HG03097 (cell line): ENCODE data around the gene CHCHD6.

Experiments used
- ATAC-seq: cut with Tn5 transposase; IDR thresholded peaks from one replicate; pipeline ENCODE4 v1.9.1; 2021; ENCODE audit not compliant: unreplicated experiment, low FRiP score

Gene CHCHD6

DNA sequence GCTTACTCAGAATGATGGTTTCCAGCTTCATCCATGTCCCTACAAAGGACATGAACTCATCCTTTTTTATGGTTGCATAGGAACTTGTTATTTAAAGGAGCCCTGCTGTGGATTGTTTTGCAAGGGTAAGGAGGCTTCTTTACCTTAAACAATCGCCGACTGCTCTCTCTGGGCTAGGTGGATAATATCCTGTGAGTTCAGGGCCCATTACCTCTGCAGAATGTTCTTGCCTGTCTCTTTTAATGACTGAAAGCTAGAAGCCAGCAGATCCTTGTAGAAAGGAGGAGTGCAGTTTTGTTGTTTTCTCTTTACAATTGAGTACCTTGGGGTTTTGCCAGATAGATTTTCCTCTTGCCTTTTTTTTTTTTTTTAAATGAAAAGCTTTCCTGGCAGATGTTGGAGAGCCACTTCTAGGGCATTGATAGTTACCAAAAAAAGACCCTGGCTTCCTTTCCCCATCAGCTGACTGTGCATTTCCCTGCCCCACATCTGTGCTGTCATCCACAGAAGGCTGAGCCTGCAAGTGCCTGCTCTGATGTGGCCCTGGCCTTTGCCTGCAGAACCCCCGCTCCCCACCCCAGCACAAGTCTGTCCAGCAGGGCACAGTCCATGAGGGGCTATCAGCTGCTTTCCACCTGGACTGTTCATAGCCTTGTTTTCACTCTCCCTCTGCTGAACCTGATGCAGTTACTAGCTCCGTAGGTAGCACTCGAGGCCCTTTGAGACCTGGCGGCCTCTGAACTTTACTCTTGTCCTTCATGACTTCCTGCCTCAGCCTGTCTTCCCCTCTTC is 113.1 kb downstream of the CHCHD6 start:
- no peak for ATAC-seq

DNA sequence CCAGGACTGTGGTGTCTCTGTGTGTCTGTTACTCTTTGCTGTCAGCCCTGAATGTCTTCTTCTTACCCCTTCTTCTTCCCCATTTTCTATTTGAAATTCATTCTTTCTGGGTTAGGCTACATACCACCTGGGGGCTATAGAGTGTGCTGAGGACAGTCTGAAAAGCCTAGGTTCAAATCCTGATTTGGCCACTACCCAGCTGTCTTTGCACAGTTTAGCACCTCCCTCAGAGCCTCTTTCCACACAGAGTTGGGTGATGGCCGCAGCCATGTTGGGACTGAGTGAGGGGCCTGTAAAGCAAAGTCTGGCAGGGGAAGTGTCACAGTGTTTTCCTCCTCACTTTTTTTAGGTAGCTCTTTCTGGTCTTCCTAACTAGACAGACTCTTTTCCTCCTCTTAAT is 113.7 kb downstream of the CHCHD6 start:
- no peak for ATAC-seq

- ATAC-seq = no peak
Observed at GRCh38 chr3:126818400-126819095, 114.5 kb downstream of the CHCHD6 start.

DNA sequence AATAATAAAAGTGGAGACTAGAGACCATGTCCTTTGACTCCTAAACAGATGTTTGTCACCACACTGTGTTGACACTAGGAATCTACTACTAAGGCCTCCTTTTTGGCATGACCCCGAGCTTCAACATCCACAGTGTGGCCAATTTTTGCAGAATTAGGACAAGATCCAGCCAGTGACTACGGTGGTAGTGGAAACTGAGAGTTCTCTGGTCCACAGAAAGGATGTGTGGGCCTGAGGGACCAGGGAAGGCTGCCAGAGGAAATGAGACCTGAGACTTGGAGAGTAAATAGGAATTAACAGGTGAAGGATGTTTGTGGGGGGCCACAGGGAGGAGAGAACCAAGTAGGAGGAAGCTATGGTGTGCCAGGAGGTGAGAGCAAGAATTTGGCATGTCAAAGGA is 122.7 kb downstream of the CHCHD6 start:
- ATAC-seq = no peak

- ATAC-seq = no peak
Observed at GRCh38 chr3:126827121-126827520, 123.1 kb downstream of the CHCHD6 start.

DNA sequence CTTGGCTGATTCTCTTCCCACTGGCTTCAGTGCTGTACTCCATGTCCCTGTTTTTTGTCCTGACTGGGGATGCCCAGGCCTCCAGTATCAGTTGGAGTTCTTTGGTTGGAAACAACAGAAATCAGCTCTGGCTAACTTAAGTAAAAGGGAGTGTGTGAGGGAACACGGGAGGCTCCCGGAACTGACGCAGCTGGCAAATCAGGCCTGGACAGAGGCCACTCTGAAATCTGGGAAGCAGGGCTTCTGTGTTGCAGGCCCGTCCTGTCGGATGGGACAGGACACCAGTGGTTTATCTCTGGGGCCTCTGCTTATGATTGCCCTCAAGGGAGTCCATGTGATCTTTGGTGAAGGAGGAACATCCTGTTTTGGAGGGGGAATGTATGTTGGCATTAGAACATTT is 124.3 kb downstream of the CHCHD6 start:
- no peak for ATAC-seq

DNA sequence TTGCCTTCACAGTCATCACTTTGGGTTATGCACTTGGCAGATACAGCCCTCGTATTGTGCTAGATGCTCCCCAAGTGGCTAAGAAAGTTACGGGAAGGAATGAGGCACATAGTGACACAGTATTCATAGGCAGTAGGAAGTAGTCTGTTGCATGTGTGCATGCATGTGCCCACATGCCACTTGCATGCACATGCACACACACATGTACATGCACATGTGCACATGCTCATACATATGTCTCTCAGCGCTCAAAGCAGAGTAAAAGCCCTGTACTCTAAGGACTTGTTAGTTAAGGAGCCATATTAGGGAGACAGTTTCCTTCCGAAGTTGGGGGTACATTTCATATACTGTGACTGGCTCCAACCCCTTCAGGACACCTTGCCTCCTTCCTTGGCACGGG is 128.9 kb downstream of the CHCHD6 start:
- no peak for ATAC-seq

GRCh38 chr3:126834596-126835471 is 130.8 kb downstream of the CHCHD6 start:
- no peak for ATAC-seq

DNA sequence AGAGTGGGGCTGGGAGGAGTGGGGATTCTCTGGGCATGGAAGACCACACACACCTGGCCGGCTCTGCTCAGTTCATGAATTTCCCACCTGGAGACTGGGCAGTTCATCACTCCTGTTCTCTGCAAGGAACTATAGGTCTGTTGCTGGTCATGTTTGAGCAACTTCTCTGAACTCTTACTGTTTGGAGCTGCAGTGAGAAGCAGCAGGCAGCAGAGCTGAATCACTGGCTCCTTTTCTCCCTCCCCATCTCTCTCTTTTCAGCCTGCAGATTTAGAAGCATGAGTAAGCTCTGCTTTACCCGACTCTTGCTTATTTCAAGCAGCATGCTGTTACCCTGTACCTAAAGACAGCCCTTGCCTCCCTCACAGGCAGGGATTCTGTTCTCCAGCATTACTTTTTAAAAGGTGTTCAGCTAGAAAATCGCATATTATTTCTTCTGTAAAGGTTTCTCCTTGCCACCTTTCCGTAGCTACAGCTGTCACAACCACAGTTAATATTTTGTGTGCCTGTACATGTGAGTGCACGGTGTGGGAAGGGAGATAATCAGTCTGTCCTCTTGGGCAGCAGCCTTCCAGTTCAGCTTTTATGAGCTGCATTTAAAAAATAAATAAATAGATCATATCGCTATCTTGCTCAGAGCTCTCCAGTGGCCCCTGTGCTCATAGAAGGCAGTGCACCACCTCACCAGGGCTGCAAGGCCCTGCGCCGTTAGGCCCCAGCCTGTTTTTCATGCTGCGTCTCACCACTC is 131.6 kb downstream of the CHCHD6 start:
- ATAC-seq = no peak

DNA sequence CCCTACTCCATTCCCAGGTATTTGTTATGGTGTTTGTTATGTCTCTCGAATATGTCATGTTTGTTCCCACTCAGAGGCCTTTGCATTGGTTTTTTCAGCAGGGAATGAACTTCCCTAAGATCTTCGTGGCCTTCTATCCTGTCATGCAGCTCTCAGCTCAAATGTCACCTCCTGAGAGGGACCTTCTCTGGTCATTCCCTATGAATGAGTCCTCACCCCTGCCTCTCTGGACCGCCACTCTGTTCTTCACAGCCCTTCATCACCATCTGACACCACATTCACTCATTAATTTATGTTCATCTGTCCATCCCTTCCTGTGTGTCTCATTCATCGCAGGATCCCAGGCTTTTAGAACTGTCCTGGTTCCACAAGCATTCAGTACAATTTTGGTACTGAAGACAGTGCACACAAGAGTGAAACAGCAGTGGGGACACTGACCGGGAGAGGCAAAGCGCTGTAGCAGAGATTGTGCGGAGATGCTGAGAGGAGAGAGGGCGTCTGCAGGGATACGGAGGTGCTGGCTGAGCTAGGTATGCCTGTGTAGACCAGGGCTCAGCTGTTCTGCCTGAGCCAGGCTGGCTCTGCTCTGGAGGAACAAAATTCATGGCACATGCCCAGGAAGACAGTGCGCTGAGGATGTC is 132.3 kb downstream of the CHCHD6 start:
- ATAC-seq = no peak

DNA sequence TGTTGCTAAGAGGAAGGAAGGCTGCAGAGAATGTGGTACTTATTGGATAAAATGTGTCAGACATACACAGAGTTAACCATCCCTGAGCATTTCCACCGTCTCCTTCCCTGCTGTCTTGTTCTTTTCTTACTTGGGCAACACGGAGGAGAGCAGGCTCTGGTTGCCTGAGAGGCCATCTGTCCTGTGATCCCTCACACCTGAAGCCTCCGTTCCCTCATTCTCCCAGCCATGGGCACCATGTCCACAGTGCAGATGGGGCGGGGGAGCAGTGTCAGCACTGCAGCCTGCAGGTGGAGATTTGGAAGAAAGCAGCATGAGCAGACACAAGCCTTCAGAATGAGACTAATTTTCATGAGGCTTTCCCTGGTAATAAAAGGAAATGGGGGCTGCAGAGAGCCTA is 133.7 kb downstream of the CHCHD6 start:
- ATAC-seq = no peak

DNA sequence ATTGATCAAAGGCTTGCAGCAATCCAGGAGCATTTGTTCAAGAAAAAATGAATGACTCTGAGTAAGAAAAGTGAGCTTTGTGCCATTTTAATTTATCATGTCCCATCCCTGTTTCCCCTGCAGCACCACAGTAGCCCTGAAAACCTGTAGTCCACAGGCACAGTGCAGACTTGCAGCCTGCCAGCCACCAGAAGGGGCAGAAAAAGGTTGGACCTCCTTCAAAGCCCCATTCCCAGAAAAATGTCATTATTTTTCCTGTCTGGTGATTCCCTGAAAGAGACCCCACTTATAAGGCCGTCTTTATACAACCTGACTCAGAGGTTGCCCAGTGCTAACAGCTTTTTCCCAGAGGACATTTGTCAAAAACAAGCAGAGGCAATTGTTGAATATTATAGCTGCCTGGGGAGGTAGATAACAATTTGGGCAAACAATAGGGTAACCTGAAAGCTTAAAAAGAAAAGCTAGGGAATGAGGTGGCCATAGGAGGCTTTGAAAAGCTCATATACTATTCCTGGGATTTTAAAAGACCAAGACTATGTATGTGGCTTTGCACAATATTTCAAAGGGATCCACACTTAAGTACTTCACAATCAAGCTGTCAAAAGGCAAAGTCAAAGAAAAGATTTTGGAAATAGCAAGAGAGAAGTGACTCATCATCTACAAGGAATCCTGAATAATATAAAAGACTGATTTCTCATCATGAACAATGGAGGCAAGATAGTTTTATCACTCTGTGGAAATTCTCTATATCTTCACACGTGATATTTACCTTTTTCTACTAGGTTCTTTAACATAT is 142.1 kb downstream of the CHCHD6 start:
- ATAC-seq = no peak

- ATAC-seq = no peak
Observed at GRCh38 chr3:126847061-126847460, 143.0 kb downstream of the CHCHD6 start.

DNA sequence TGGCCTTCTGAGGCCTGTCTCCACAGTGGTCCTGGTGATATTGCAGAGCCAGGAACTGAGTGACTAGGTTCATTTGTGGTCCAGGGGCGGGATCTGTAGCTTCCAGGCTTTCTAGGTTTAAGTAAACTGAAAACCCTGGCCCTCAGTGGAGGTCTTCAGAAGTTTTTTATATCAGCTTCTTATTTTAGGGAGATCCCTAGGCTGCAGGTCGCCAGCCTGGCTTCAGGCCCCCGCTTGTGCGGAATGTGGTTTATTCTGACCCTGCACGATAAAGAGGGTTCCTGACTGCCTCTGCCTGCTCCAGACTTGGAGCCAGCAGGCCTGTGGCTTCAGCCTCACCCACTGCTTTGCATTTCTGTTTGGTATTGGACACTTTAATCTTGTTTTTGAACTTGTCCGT is 145.0 kb downstream of the CHCHD6 start:
- ATAC-seq = no peak

GRCh38 chr3:126849768-126850167 is 145.7 kb downstream of the CHCHD6 start:
- no peak for ATAC-seq

DNA sequence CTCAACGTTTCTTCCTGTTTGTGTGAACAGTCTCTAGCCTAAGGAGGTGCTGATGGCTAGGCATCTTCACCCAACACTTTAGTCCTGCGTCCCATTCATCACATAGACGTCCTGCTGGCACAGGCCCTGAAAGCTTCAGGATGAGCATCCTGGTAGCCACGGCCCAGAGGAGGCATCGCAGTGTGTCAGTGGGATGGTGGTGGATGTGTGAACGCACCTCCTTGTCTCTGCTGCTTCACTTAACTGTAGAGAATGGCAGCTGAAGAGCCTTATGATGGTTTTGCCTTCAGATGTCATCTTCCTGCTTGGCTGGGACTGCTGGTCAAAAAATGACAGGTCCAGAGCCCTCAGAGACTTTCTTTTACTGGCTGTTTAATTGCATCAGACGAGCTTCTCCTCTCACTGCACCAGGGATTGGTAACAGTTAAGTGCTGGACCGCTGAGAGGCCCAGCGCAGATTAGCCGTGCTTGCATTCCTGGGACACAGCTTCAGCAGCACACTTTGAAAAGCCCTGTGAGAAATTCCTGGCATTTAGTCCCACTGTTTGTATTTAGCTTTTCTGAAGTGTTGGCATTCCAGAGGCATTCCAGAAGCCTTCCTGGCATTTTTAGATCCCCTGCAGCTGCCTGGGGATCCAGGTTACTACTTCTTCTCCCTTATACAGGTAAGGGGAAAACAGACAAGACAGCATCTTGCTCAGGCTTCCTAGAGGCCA is 146.5 kb downstream of the CHCHD6 start:
- no peak for ATAC-seq

DNA sequence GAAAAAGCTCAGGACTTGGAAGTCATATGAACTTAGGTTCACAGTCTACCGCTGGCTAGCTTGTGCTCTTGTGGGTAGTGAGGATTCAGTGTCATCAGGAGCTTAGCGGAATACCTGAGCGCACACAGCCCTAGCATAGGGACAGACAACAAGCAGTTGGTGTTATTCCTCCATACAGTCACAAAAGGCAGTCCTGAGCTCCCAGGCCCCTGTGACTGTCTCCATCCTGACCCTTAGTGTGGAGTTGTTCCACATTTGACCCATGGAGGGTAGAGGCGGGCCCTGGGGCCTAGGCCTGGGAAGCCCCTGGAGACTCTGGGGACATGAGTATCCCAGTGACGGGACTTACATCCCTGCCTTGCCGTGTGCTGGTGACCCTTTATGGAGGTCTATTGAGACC is 147.3 kb downstream of the CHCHD6 start:
- no peak for ATAC-seq

- ATAC-seq = no peak
Observed at GRCh38 chr3:126851934-126852333, 147.9 kb downstream of the CHCHD6 start.

GRCh38 chr3:126852511-126852910 is 148.5 kb downstream of the CHCHD6 start:
- no peak for ATAC-seq
